ENCODE results near the gene NWD2. TPM values are rescaled to one million over a fixed set of nuclear protein-coding genes. Genes with fewer than 3 reads are reported as not detected.

The NWD2 gene
- polyA plus RNA-seq, 1 donor from 2014 or later = 0.06 TPM

- H3K4me3 ChIP-seq (ENCODE audit: low read length) = no peak overlapping the region
- H3K27me3 ChIP-seq (ENCODE audit: insufficient read depth, low read depth, low read length) = no peaks in the 10 kb centered on the region
- no peak overlapping the region for H3K4me2 ChIP-seq (ENCODE audit: low read length)
- H3K9me2 ChIP-seq (ENCODE audit: insufficient read depth, low read length) = no peaks in the 10 kb centered on the region
- no peaks in the 10 kb centered on the region for H3K9me3 ChIP-seq (ENCODE audit: low read length)
- H3F3A ChIP-seq (ENCODE audit: insufficient read depth, low read length, poor library complexity, severe bottlenecking) = no peaks in the 10 kb centered on the region
- H3K36me3 ChIP-seq (ENCODE audit: insufficient read depth, low read length) = no peaks in the 10 kb centered on the region
- no peak overlapping the region for H3K27ac ChIP-seq (ENCODE audit: low read length)
- H2AFZ ChIP-seq (ENCODE audit: low read depth, low read length) = no peak overlapping the region
- no peak for TF ChIP-seq RAD21 (conservative IDR thresholded peaks at IDR 0.05)
- TF ChIP-seq TAF1 (IDR thresholded peaks at IDR 0.05; ENCODE audit: low read depth) = no peak
- TF ChIP-seq MXI1 (conservative IDR thresholded peaks at IDR 0.05; ENCODE audit: poor library complexity, severe bottlenecking) = no peak
- no peak for TF ChIP-seq SMC3 (conservative IDR thresholded peaks at IDR 0.05; ENCODE audit: poor library complexity)
- TF ChIP-seq POLR2AphosphoS5 (IDR thresholded peaks at IDR 0.05) = no peak
- TF ChIP-seq EZH2 (IDR thresholded peaks at IDR 0.05; ENCODE audit: borderline replicate concordance, insufficient read depth, low read length, poor library complexity, severe bottlenecking) = no peak
- TF ChIP-seq CTCF (IDR thresholded peaks at IDR 0.05; ENCODE audit: poor library complexity, severe bottlenecking) = no peak
- no peak for TF ChIP-seq REST (IDR thresholded peaks at IDR 0.05; ENCODE audit: borderline replicate concordance)
- no peak for TF ChIP-seq EP300 (conservative IDR thresholded peaks at IDR 0.05; ENCODE audit: poor library complexity, severe bottlenecking)
- no peak overlapping the region for H3K9ac ChIP-seq (ENCODE audit: low read length)
- no peaks in the 10 kb centered on the region for H3K79me2 ChIP-seq (replicated peaks; ENCODE audit: insufficient read depth, low read length)
- H4K20me1 ChIP-seq (ENCODE audit: insufficient read depth) = no peaks in the 10 kb centered on the region
Measured at GRCh38 chr4:37469286-37469685, 224.7 kb downstream of the NWD2 start.

GRCh38 chr4:37470245-37470644 is 225.7 kb downstream of the NWD2 start:
- Histone ChIP-seq H3K27me3 (ENCODE audit: insufficient read depth, low read depth, low read length) (no peaks in the 10 kb centered on the region), H3K9me2 (ENCODE audit: insufficient read depth, low read length) (no peaks in the 10 kb centered on the region), H3F3A (ENCODE audit: insufficient read depth, low read length, poor library complexity, severe bottlenecking) (no peaks in the 10 kb centered on the region), H3K9me3 (ENCODE audit: low read length) (no peaks in the 10 kb centered on the region), H3K27ac (ENCODE audit: low read length) (no peak overlapping the region), H3K79me2 (replicated peaks; ENCODE audit: insufficient read depth, low read length) (no peaks in the 10 kb centered on the region), H2AFZ (ENCODE audit: low read depth, low read length) (no peak overlapping the region), H3K4me2 (ENCODE audit: low read length) (no peak overlapping the region), H4K20me1 (ENCODE audit: insufficient read depth) (no peaks in the 10 kb centered on the region), H3K9ac (ENCODE audit: low read length) (no peak overlapping the region), H3K36me3 (ENCODE audit: insufficient read depth, low read length) (no peaks in the 10 kb centered on the region), H3K4me3 (ENCODE audit: low read length) (no peak overlapping the region)
- TF ChIP-seq POLR2AphosphoS5 (IDR thresholded peaks at IDR 0.05) = no peak
- TF ChIP-seq RAD21 (conservative IDR thresholded peaks at IDR 0.05) = no peak
- TF ChIP-seq SMC3 (conservative IDR thresholded peaks at IDR 0.05; ENCODE audit: poor library complexity) = no peak
- no peak for TF ChIP-seq REST (IDR thresholded peaks at IDR 0.05; ENCODE audit: borderline replicate concordance)
- no peak for TF ChIP-seq TAF1 (IDR thresholded peaks at IDR 0.05; ENCODE audit: low read depth)
- TF ChIP-seq EP300 (conservative IDR thresholded peaks at IDR 0.05; ENCODE audit: poor library complexity, severe bottlenecking) = no peak
- TF ChIP-seq CTCF (IDR thresholded peaks at IDR 0.05; ENCODE audit: poor library complexity, severe bottlenecking) = no peak
- no peak for TF ChIP-seq EZH2 (IDR thresholded peaks at IDR 0.05; ENCODE audit: borderline replicate concordance, insufficient read depth, low read length, poor library complexity, severe bottlenecking)
- TF ChIP-seq MXI1 (conservative IDR thresholded peaks at IDR 0.05; ENCODE audit: poor library complexity, severe bottlenecking) = no peak
